ENCODE results near the gene ZGPAT. TPM values are rescaled to one million over a fixed set of nuclear protein-coding genes. Genes with fewer than 3 reads are reported as not detected.
A peak's percentile ranks its signal among the peaks of the same experiment; 100 is the strongest.

The ZGPAT gene
- total and polyA plus RNA-seq, 2 of the 8 experiments (the other 6 are each of a cell fraction or from before 2014, with no cell fraction given) = 14.5 to 21.4 TPM

DNA sequence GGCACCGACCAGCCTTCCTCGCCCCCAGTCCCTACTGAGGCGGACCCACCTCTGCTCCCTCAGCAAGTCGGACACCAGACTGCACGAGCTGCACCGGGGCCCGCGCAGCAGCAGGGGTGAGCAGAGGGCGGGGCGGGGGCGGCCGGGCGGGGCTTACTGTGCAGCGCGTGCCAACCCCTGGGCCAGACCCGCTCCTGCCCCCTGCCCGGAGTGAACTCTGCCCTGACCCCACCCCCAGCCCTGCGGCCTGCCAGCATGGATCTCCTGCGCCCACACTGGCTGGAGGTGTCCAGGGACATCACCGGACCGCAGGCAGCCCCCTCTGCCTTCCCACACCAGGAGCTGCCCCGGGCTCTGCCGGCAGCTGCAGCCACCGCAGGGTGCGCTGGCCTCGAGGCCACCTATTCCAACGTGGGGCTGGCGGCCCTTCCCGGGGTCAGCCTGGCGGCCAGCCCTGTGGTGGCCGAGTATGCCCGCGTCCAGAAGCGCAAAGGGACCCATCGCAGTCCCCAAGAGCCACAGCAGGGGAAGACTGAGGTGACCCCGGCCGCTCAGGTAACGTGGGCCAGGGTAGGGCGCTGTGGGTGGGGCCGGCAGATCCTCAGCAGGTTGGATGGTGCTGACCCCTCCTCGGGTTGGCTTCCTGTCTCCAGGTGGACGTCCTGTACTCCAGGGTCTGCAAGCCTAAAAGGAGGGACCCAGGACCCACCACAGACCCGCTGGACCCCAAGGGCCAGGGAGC is 30.3 kb downstream of the ZGPAT start:
- H4K20me1 ChIP-seq (replicated peaks in 1 of 2; ENCODE audit: control insufficient read depth in 1 of 2, insufficient read depth in 2 of 2, low read length in 2 of 2) = peaks cover 3 to 26% of the 10 kb centered on the region in 2 experiments
- H3K27ac ChIP-seq (ENCODE audit: low read depth, low read length) = no peak overlapping the region
- CTCF ChIA-PET (ENCODE audit: partially characterized antibody) = interaction anchor here (1.0 to 2.6 kb wide), 3 partner anchors 38 to 96 kb away, joined by 3 to 7 read pairs (median 5); no protein-coding TSS in a partner anchor
- 0 out of 2 replicates have a peak, but pooled peaks have one; percentile 1 for TF ChIP-seq RBBP5 (IDR thresholded peaks at IDR 0.05; ENCODE audit: borderline replicate concordance, low read depth, low read length)
- TF ChIP-seq MAX (IDR thresholded peaks at IDR 0.05) = no peak
- TF ChIP-seq MAFK (IDR thresholded peaks at IDR 0.05; ENCODE audit: low read depth, low read length) = no peak
- TF ChIP-seq SAP30 (IDR thresholded peaks at IDR 0.05; ENCODE audit: insufficient read depth, insufficient replicate concordance, low read length) = no peak
- no peak for TF ChIP-seq ZNF274 (IDR thresholded peaks at IDR 0.05; ENCODE audit: borderline replicate concordance, extremely low read depth, low read length)
- TF ChIP-seq E2F6 (IDR thresholded peaks at IDR 0.05) = no peak; the same call in 1 of the 2 replicates
- TF ChIP-seq PHF8 (conservative IDR thresholded peaks at IDR 0.05; ENCODE audit: low read depth, low read length) = no peak
- TF ChIP-seq BRCA1 (IDR thresholded peaks at IDR 0.05; ENCODE audit: low read depth, low read length) = no peak
- no peak for TF ChIP-seq CREB1 (IDR thresholded peaks at IDR 0.05)
- TF ChIP-seq KDM4A (IDR thresholded peaks at IDR 0.05; ENCODE audit: low read depth, low read length, severe bottlenecking) = peak; percentile 46

More for the DNA sequence above, 30.3 kb downstream of the ZGPAT start:
- Histone ChIP-seq H3K4ac (replicated peaks; ENCODE audit: insufficient read length, low read depth, low read length) (no peak overlapping the region), H2BK20ac (ENCODE audit: low read length) (no peak overlapping the region), H3K23me2 (ENCODE audit: low read depth, low read length) (peaks cover 13% of the 10 kb centered on the region; the same call in 1 of the 2 replicates), H3K4me2 (ENCODE audit: insufficient read depth in 1 of 2, low read depth in 2 of 2, low read length in 2 of 2) (peak overlapping the region; percentile 71 to 95), H2BK120ac (replicated peaks; ENCODE audit: low read depth, low read length) (no peak overlapping the region), H3K23ac (ENCODE audit: insufficient read length) (no peak overlapping the region), H3K9me3 (ENCODE audit: insufficient read depth in 2 of 2, low read depth in 1 of 2, low read length in 1 of 2) (no peaks in the 10 kb centered on the region), H3K27me3 (replicated peaks in 1 of 4; ENCODE audit: control insufficient read depth in 3 of 4, extremely low read depth in 1 of 4, insufficient read depth in 3 of 4, low read length in 3 of 4) (peaks cover 0 to 12% (median 8%) of the 10 kb centered on the region in 4 experiments; a peak in 4 of 7 replicates), H3K18ac (ENCODE audit: extremely low read depth, low read length) (no peak overlapping the region), H2BK12ac (ENCODE audit: low read depth, low read length) (no peak overlapping the region), H3K4me1 (replicated peaks in 1 of 4; ENCODE audit: control insufficient read depth in 3 of 4, insufficient read depth in 4 of 4, low read length in 3 of 4) (peaks cover 0 to 20% (median 11%) of the 10 kb centered on the region in 4 experiments; a peak in 6 of 7 replicates), H3K79me2 (ENCODE audit: control insufficient read depth in 1 of 2, insufficient read depth in 2 of 2, low read length in 2 of 2) (no peaks in the 10 kb centered on the region), H2BK15ac (ENCODE audit: low read length) (no peak overlapping the region), H3K79me1 (ENCODE audit: low read depth, low read length) (peaks cover 5% of the 10 kb centered on the region; the same call in 1 of the 2 replicates), H2AFZ (ENCODE audit: low read length) (no peak overlapping the region), H3K14ac (ENCODE audit: insufficient read length) (no peak overlapping the region), H2BK5ac (ENCODE audit: low read depth, low read length) (no peak overlapping the region), H3K9ac (replicated peaks in 1 of 4; ENCODE audit: extremely low read depth in 1 of 4, low read depth in 3 of 4, low read length in 3 of 4) (no peak overlapping the region), H2AK5ac (ENCODE audit: low read depth, low read length) (no peak overlapping the region), H4K91ac (replicated peaks; ENCODE audit: insufficient read length, low read length) (no peak overlapping the region), H3K4me3 (ENCODE audit: extremely low read depth in 1 of 4, insufficient read depth in 2 of 4, low read depth in 3 of 4, low read length in 4 of 4) (peak overlapping the region; percentile 25 to 68 (median 28)), H4K8ac (ENCODE audit: extremely low read depth, insufficient read depth, low read length) (no peak overlapping the region; the same call in 1 of the 2 replicates), H3K36me3 (ENCODE audit: control insufficient read depth in 2 of 4, insufficient read depth in 4 of 4, low read length in 3 of 4) (peaks cover 0 to 23% (median 6%) of the 10 kb centered on the region in 4 experiments; a peak in 5 of 8 replicates), H4K5ac (ENCODE audit: insufficient read length, low read depth, low read length) (no peak overlapping the region), H3K56ac (replicated peaks; ENCODE audit: insufficient read length, low read depth, low read length) (no peak overlapping the region)
- DNase-seq (ENCODE audit: low read depth in 1 of 2, low spot score in 2 of 2) (peak in 1 of 2 experiments; percentile 76), FAIRE-seq (no peak)
- POLR2A ChIA-PET (ENCODE audit: partially characterized antibody) = interaction anchor here (0.6 to 3.0 kb wide), 15 partner anchors 9 to 242 kb away, joined by 3 to 16 read pairs (median 4); partner anchors contain the start of genes ARFRP1 and ZGPAT
- 21% methylated on average over 16 of the region's 43 CpGs; no CpG with 5 or more reads in 1 of the 2 experiments for WGBS, 2 experiments (ENCODE audit: extremely low coverage in 1 of 2, insufficient coverage in 1 of 2, insufficient read length in 1 of 2, insufficient replicate concordance in 2 of 2, low coverage in 1 of 2, low lambda C conversion rate in 2 of 2, missing lambda C conversion rate in 1 of 2)

Measured in H1 (cell line).